ENCODE measurements around the gene LIPI. TPM values are rescaled to one million over a fixed set of nuclear protein-coding genes. Genes with fewer than 3 reads are reported as not detected.

The LIPI gene
- total RNA-seq: not detected in 2 replicates

GRCh38 chr21:14210738-14211137, at the start of gene LIPI:
TSS of gene LIPI (minus strand) at chr21:14210955. CDS start at chr21:14210845, 110 bp downstream.

GRCh38 chr21:14215971-14216641, 5.4 kb upstream of the LIPI start, which contains the start of gene RBM11:
TSS of gene RBM11 (plus strand) at chr21:14216157. CDS start at chr21:14216187, 30 bp downstream.

Other genes with a start within 250 kb of the LIPI start
- 0.35 TPM in 1 of 2 replicates, not detected in the other for gene RBM11, start 5.2 kb upstream of the LIPI start, total RNA-seq
- gene HSPA13, start 172.2 kb upstream of the LIPI start, total RNA-seq: 13.0 and 15.6 TPM in 2 replicates